Ishikawa (cell line): ENCODE results near the gene SSU72.

Experiments used
- CEBPB ChIP-seq: IDR thresholded peaks from 2 replicates; pipeline ENCODE4 v1.6.1; 2012
- CREB1 ChIP-seq: IDR thresholded peaks from 2 replicates; pipeline ENCODE4 v1.6.1; 2012; ENCODE audit warnings: low read depth
- EP300 ChIP-seq: IDR thresholded peaks from 2 replicates; pipeline ENCODE4 v1.6.1; 2012; ENCODE audit warnings: borderline replicate concordance
- FOXM1 ChIP-seq: IDR thresholded peaks from 2 replicates; pipeline ENCODE4 v1.6.1; 2012; ENCODE audit warnings: low read depth, borderline replicate concordance
- RAD21 ChIP-seq: IDR thresholded peaks from 2 replicates; pipeline ENCODE4 v1.6.1; 2012; ENCODE audit warnings: low read depth
- TF ChIP-seq, protein P1 (sequence below): IDR thresholded peaks from 2 replicates; pipeline ENCODE4 v1.6.1; 2012; ENCODE audit warnings: low read depth, mild to moderate bottlenecking

DNA sequence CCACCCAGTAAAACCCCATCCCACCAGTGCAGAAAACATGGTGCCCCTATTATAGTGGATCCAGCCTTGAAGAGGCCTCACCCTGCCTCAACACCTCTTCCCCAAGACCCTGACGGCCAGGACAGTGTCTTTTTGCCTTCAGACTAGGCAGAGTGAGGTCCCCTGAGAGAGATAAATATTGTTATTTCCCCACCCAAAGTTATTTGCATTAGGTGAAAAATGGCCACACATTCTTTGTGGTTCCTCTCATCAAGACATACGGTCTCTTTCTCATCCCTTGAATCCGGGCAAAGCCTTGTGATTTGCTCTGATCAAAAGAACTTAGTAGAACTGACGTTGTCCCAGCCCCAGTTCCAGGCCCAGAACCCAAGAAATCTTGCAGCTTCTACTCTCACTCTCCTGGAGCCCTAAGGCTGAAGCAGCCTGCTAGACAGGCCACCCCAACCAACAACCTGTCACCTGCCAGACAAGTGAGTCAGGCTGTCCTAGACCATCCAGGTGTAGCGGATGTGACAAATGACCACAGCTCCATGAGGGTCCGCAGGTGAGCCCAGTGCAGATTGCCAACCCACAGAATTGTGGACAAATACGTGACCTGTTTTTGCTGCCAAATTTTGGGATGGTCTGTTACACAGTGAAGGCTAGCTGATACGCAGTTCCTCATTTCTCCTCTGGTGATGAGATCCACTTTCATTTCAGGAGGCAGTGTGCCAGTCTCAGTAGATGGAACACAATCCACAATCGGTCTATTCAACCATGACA, 8.1 kb upstream of the SSU72 start:
- no peak for TF ChIP-seq EP300
- no peak for TF ChIP-seq RAD21
- TF ChIP-seq, protein P1, sequence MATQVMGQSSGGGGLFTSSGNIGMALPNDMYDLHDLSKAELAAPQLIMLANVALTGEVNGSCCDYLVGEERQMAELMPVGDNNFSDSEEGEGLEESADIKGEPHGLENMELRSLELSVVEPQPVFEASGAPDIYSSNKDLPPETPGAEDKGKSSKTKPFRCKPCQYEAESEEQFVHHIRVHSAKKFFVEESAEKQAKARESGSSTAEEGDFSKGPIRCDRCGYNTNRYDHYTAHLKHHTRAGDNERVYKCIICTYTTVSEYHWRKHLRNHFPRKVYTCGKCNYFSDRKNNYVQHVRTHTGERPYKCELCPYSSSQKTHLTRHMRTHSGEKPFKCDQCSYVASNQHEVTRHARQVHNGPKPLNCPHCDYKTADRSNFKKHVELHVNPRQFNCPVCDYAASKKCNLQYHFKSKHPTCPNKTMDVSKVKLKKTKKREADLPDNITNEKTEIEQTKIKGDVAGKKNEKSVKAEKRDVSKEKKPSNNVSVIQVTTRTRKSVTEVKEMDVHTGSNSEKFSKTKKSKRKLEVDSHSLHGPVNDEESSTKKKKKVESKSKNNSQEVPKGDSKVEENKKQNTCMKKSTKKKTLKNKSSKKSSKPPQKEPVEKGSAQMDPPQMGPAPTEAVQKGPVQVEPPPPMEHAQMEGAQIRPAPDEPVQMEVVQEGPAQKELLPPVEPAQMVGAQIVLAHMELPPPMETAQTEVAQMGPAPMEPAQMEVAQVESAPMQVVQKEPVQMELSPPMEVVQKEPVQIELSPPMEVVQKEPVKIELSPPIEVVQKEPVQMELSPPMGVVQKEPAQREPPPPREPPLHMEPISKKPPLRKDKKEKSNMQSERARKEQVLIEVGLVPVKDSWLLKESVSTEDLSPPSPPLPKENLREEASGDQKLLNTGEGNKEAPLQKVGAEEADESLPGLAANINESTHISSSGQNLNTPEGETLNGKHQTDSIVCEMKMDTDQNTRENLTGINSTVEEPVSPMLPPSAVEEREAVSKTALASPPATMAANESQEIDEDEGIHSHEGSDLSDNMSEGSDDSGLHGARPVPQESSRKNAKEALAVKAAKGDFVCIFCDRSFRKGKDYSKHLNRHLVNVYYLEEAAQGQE = no peak
- TF ChIP-seq CEBPB = no peak
- TF ChIP-seq CREB1 = no peak
- no peak for TF ChIP-seq FOXM1
